GM12873 (cell line): ENCODE measurements around the gene DSC2.

ENCODE experiments used
- TF ChIP-seq, protein P1 (sequence below): IDR thresholded peaks from 2 replicates; pipeline ENCODE4 v1.5.1; 2012; ENCODE audit warnings: low read depth, mild to moderate bottlenecking, moderate library complexity, low read length, control low read depth; ENCODE audit not compliant: insufficient read depth; ENCODE audit errors: missing control alignments

Gene DSC2

DNA sequence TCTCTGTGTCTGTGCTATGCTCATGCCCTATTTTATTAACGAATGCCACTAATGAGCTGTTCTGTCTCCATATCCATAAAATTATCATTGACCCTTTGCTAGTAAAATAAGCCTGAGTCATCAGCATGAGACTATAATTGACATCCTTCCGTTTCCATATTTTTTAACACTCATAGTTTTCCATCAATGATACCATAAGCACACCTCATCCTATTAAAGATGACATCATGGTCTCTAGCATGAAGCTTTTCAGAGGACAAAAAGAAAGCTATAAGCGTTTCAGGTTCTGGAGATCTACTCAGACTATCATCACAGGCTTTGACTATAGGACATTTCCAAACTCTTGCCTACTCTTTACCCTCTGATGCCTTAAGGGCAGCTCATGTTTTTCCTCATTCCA, 1.2 kb upstream of the DSC2 start:
- TF ChIP-seq, protein P1, sequence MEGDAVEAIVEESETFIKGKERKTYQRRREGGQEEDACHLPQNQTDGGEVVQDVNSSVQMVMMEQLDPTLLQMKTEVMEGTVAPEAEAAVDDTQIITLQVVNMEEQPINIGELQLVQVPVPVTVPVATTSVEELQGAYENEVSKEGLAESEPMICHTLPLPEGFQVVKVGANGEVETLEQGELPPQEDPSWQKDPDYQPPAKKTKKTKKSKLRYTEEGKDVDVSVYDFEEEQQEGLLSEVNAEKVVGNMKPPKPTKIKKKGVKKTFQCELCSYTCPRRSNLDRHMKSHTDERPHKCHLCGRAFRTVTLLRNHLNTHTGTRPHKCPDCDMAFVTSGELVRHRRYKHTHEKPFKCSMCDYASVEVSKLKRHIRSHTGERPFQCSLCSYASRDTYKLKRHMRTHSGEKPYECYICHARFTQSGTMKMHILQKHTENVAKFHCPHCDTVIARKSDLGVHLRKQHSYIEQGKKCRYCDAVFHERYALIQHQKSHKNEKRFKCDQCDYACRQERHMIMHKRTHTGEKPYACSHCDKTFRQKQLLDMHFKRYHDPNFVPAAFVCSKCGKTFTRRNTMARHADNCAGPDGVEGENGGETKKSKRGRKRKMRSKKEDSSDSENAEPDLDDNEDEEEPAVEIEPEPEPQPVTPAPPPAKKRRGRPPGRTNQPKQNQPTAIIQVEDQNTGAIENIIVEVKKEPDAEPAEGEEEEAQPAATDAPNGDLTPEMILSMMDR = no peak

DNA sequence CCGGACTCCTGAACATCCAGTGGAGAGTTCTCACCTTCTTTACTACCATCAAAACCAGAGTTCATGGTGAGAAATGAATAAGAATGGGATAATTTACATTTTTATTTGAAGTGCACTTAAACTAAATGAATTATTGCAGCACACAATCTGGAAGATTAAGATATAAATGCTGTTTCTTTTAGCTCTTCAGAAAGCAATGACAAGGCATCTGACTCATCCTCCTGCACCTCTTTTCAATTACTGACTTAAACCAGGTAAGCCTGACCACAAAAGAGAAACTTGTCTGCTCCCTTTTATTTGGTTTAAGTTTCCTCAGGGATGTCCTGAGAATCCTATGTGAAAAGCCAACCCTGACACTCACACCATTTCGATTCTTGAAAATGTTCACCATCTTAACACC, 720 bp upstream of the DSC2 start:
- TF ChIP-seq, protein P1 = no peak

DNA sequence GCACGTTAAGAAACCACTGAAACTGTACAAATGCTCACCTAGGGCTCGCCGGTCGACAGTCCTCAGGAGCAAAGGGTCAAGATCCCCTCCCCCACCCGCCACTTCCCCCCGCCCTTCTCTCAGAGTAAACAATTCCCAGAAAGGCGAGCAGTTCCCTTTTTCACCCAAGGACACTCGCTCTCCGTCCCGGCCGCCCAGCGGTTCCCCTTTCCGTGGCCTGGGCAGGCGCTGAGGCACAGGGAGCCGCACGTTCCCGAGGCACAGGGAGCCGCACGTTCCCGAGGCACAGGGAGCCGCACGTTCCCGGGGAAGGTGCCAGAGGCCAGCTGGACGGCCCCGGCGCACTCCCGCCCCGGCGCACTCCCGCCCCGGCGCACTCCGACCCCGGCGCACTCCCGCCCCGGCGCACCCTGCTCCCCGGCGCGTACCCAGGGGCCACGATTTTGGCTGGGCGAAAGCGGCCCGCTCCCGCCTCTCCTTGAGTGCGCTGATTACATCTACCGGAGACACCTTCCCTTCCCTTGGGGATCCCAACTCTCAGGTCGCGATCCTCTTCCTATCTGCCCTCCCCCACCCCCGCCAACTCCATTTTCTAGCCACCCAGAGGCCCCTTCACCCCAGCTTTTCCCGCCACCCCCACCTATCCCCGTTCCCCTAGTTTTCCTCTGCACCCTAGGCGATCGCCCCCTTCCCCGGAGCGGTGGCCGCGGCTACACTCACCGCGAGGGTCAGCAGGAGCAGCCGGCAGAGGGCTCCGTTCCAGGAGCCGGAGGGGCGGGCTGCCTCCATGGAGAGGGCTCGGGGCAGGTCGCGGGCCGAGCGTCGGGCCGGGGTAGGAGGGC, 817 bp downstream of the DSC2 start:
- TF ChIP-seq, protein P1 = no peak

- TF ChIP-seq, protein P1 = no peak
Measured at GRCh38 chr18:31100436-31101182, 1.6 kb downstream of the DSC2 start.

- TF ChIP-seq, protein P1 = no peak
Measured at GRCh38 chr18:31099450-31100230, 2.6 kb downstream of the DSC2 start.

- TF ChIP-seq, protein P1 = no peak
Measured at GRCh38 chr18:31098878-31099277, 3.3 kb downstream of the DSC2 start.

DNA sequence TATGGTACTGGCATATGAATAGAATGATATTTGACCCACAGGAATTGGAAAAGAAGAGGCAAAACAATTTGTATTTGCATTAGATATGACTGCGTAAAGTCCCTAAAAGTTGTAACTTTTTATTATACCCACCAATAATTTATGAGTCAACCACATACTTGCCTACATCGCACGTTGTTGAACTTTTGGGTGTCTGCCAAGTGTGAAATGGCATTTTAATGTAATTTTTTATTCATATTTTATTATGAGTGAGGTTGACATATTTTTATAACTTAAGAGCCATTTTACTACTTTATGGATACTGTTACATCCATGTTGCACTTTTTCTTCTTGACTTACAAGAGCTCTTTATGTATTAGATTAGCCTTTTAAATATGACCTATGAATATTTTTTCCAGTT, 4.6 kb downstream of the DSC2 start:
- TF ChIP-seq, protein P1 = no peak
